Frontal cortex (tissue), 4 donors: Measurements from ENCODE around the gene CTNNB1. TPM values are rescaled to one million over a fixed set of nuclear protein-coding genes. Genes with fewer than 3 reads are reported as not detected.

Source experiments
- DNase-seq, 2 donors: peaks; one replicate each; pipeline ENCODE4 v3.0.0; 2012; ENCODE audit warnings: low spot score in 2 of 2
- FAIRE-seq: peaks from 2 replicates; lab custom pipeline; 2012; peaks lifted over from hg19 to GRCh38; lab: Jason Lieb, UNC
- total RNA-seq: library from RNA; depleted of rRNA; stranded (reverse); fragments of >200 nt; gene quantifications from one replicate; pipeline ENCODE4 v1.2.3, GENCODE V29; 2014
- donor health status: control.
- donor health status: control.
- donor health status: control.

The CTNNB1 gene
- total RNA-seq, 1 donor from 2014 or later = 962 TPM

DNA sequence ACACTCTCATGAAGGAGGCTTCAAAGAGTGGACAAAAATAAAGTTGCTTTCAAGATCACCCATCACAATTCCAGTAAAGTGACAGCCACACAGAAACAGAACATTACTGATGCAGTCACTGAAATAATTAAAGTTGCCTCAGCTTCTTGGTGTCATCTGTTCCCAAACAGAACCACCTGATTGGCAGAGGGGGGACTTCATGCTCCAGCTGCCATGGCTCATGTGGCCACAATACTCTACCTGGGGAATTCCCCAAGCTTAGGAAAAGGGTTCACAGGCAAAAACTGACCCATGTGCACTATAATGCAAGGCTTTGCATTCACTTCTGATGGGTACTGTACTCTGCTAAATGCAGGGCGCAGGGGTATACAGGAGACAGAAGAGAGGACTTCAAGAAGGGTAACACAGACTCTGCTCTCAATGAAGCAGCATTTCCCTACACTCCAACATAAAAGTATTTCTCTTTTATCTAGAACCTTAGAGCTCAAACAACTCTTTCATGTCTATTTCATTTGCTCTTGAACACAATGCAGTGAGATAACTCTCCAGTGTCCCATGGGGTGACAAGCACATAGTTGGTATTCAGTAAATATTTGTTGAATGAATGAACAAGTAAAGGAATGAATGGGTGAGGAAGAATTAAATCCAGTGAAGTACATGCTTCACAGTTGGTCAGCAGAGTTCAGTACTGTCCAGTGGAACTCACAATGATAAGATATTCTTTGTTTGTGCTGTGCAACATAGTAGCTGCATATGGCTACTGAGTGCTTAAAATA is 8.6 kb upstream of the CTNNB1 start:
- FAIRE-seq (no peak), DNase-seq (no peak)

DNA sequence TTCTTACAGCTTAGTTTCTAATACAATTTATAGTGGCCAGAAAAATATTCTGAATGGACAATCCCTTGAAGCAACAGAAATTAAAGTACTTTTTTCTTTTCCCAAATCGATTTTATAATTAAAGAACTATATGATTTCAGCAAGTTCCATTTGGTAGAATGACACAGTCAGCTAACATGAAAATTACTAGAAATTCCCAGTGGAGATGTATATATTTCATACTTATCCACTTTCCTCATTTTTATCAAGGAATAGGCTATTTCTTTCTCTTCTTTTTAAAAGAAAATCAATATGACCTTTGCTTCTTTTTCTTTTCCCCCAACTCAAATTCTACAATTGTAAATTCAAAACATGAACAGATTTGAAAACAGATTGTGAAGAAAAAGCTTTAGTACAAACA is 6.4 kb upstream of the CTNNB1 start:
- FAIRE-seq (no peak), DNase-seq (no peak)

DNA sequence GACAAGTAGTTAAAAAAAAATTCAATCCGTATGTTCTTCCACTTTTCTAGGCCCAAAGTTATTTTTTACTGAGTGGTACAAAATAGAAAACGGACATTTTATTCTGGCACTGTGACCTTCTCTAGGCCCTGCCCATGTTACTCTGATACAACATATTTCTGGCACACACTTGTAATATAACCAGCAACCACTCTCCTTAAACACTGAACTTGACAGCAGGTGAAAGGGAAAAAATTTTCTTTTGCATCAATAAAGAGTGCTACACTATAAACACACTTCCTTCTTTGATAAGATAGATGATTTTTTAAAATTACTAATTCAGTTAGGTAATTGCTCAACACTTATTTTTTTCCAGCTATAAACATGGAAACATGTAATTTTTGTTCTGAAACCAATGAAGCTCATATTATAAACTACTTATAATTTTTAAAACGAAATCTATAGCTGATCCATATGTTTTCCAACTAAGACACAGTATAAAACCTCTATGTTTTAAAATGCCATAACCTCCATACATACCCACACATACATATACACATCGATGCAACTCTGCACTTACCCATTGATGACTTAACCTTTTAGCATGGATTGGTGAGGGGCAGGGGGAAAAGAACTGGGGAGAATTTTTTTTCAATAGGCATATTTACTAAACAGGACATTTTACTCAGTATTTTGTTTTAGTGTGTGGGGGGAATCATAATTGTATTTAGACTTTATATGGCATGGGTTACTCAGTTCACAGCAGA is 5.3 kb upstream of the CTNNB1 start:
- no peak for FAIRE-seq
- DNase-seq = no peak

DNA sequence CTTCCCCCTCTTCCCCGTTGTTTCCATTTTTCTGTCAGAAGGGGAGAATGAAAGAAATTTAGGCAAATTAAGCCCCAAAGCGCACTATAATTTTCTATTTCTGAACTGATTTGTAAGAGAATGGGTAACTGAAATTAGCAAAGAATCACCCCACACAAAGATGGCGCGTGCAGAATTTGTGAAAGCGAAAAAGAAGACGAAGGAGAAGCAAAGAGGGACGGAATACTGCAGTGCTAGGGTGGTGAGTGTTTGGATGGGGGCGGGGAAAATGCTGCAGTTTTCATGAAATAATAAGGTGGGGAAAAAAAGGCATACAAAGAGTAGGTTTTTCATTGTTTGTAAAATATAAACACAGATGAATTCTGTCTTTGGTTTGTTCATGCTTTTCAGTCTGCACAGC is 4.6 kb upstream of the CTNNB1 start:
- DNase-seq (no peak), FAIRE-seq (no peak)

DNA sequence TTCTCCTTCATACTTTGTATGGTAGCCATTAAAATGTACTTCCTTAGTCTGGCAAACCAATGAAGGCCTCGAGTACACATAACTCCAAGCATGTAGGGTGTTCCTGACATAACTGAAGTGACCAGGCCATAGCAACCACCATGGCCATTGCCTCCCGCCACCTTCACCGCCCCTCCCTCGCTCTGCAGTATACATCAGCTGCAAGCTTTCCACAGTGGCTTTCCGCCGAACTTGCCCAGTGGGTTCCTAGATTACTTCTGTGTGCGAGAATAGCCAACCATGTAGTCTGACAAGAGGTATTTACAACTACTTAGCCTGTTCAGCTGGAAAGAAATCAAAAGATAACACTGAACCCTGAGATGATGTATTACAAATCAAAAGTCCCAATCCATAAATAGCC is 3.4 kb upstream of the CTNNB1 start:
- DNase-seq = no peak
- no peak for FAIRE-seq

DNA sequence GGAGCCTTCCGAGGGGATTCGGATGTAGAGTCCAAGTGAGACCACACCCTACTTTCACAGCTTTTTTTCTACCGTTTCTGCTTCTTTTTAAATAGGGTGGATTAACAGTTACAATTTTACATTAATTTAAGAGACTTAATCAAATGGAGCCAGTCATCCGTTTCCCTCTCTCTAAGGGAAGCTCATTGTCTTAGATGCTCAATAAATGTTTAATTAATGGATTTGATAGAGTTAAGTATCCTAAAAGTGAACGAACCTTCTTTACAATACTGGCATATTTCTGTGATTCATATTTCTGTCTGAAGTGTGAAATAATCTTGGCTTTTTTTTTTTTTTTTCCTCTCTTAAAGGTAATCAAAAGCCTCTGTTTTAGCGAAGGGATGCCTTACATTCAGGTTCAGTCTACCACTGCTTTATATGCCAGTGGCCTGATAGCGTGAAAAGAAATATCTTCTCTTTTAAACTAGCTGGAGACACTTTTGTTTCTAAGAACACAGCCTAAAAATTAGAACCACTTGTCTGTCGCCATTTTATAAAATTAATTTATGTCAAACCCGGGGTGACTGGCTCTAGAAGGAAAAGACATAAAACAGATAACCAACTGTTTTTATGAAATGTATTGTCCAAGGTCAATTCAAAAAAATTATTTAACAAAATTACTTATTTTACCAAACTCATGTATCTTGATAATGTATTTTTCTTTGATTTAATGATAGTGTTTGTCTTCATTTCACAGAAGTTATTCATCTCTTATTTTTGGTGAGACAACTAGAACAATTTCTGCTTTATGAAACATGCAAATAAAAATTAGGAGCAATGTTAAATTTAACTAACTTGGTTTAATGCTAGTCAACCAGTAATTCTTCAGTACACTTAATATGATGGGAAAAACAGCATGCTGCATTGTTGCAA is 2.5 kb upstream of the CTNNB1 start:
- no peak for FAIRE-seq
- DNase-seq = no peak

DNA sequence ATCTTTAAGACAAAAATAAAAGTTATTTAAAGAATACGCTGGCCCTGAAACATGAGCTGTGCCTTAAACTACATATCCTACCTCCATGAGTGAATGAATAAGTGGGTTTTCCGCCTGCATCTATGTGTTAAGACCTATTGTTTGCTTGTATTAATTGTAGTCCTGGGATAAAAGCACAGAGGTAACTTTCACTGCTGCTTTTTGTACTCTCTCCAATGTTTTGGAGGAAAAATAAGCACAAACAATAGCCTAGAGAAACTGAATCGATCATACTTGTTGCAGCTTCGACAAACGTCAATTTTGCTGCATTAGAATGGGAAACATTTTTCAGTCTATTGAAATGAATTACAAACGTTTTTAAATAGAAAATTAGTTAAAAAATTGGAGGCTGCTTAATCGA is 1.3 kb upstream of the CTNNB1 start:
- no peak for FAIRE-seq
- DNase-seq = no peak

DNA sequence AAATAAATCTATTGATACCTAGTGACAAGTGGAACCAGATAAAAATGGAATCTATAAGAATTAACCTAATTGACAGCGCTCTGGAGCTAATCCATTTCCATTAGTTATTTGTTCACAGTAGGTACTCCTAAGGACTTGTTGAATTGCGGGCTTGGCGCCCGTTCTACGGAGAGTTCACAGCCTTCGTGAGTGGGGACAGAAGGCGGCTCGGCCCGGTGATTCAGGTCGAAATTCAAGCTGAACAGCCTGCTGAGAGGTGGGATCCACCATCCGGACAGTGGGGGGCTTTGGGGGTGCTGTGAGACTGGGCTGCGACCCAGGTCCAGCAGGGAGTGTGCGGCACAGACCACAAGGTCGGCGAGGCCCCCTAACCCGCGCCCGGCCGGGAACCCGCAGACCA is 779 bp upstream of the CTNNB1 start:
- DNase-seq = peak in 1 of 2 donors; percentile 19

DNA sequence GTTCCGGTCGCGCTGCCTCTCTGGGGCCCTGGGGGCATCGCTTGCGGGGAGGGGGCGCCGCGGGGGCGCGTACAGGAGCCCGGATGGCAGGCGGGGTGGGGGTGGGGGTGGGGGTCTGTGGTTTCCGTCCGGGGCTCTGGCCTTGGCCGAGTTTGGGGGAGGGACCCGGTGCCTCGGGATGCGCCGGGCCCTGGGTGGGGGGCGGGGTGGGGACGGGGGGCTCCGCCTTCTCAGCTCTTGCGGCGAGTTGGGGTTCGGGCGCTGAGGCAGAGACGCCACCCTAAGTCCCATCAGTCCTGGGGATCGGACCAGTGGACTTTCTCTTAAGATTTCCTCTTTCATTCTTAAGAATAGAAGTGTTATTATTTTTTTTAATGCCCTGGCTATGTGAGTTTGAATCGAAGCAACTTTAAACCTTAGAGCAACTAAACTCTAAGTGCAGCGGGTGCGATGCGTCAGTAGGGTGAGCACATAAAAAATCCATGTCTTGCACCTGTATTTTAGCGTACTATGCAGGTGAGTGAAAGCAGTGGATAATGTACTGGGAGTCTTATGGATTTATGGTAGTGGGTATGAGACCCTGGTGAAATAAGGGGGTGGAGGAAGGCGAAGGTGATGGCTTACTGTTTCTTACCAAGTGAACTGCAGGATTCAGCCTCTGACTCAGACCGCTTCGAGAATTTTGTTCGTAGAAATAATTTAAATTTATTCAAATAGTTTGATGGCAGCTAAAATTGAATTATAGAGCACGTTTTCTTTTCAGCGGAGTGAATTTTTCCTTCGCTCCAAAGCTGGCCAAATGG is 762 bp downstream of the CTNNB1 start:
- peak; percentile 32 to 64 for DNase-seq
- no peak for FAIRE-seq

More for the DNA sequence above, 779 bp upstream of the CTNNB1 start:
- FAIRE-seq = no peak

DNA sequence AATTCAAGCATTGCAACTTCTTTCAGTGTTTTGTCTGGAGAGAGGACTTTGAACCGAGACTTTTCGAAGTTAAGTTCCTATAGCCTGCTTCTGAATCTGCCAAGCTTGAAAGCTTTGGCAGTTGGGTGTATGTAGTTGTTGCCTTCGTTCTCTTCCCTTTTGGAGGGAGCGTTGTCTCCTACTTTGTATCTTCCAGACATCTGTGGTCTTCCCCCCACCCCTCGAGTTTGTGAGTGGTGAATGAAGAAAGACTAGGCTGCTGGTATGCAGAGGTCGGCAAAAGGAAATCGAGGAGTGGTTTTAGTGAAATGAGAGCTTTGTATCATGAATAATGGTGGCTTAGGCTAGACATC is 1.3 kb downstream of the CTNNB1 start:
- DNase-seq = peak; percentile 10 to 16
- FAIRE-seq = no peak

DNA sequence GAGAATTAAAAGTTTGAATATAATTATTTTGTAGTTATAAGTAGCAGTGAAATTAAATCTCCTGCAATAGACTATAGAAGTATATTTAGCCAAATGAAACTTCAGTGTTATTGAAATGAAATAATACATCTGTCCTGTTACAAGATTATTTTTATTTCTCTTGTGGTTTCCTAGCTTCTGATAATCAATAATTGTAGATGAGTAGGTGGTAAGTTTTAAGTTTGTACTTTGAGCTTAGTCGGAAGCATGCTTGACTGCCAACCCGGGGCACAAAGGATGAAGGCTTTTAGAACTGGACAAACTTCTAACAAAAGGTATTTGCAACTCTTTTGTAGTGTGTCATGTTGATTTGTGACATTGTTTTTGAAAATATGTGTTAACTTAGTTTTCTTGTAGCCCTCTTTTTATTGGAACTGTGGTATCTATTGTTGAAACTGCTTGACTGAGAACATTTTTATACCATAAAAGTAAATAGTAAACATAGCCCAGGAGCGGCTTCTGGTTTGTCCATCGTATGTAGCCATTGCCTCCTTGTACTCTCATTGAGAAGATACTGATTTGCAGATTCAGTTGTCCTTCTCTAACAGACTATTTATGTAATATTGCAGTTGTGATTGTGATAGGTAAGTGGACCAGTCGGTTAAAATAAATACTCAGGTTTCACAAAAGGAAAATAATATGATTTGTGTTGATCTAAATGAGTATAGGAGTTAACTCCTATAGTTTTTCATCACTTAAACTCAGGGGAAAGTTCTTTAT is 2.9 kb downstream of the CTNNB1 start:
- DNase-seq (no peak), FAIRE-seq (no peak)

DNA sequence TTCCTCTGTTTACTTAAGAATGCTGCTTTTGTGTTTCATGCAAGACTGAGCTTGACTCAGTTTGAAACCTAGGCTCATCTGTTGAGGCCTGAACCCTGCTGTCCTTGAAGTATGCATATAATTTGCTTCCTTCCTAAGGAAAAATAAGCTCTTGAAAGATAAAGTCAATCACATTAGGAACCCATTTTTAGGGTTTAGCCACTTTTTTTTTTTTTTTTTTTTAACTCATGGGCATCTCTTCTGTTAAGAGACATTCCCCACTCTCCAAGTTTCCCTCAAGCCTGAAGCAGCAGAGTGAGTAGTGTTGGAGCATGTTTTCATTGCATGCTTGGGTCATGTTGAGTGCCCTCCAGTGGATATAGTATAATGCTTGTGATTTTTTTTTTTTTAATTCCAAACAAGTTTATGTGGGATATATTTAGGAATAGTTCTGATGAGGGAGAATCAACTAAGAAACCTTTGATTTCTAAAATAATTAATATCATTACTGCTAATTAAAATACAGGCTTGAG is 3.6 kb downstream of the CTNNB1 start:
- DNase-seq (peak in 1 of 2 donors; percentile 22), FAIRE-seq (peak; percentile 55)

DNA sequence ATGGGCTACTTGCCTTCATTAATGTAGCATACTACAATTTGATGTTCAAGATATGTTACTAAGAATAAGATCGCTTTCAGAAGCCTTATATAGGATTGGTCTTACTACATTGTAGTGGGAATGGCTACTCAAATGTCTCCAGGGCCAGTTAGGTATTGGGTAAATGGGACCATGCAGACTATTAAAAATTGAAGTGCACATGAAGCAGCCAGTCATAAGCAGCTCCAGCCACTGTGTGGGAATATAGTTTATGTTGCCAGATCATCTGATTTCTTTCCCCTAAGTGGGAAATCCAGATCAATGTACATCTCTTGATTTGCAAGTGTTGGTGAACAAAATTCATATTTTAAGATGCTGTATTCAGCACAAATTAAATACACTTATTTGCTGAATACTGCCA is 5.1 kb downstream of the CTNNB1 start:
- FAIRE-seq (no peak), DNase-seq (no peak)

DNA sequence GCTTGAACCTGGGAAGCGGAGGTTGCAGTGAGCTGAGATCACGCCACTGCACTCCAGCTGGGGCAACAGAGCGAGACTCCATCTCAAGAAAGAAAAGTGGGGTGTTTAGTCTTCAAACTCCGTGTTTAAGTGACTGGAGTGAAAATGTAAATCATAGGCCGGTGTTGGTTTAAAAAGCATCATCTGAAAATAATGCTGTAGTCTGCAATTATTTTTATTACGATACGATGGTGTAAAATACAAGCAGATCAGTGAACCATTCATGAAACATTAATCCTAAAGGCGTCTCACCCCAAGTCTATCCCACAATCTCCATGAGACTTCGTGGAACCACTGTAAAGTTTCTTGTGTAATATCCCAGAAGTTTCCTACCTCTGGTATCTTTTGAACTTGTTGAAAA is 6.3 kb downstream of the CTNNB1 start:
- FAIRE-seq = no peak
- no peak for DNase-seq

DNA sequence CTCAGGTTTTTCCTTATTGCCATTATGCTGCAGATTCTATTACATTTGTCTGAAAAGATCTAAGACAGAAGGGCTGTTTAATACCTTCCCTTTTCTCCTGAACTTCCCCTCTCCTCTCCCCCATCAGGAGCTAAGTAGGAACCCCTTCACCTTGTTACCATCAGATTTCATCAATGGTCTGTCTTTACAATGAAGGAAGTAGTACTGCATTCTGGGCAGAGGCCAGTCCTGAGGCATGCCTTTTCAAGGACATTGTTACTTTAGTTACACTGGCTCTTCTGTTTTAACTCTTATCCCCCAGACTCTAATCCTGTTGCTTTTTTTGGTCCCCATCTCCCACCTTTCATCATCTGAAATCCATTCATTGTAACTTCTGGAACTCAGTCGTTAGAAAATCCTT is 8.1 kb downstream of the CTNNB1 start:
- DNase-seq = no peak
- FAIRE-seq = no peak

DNA sequence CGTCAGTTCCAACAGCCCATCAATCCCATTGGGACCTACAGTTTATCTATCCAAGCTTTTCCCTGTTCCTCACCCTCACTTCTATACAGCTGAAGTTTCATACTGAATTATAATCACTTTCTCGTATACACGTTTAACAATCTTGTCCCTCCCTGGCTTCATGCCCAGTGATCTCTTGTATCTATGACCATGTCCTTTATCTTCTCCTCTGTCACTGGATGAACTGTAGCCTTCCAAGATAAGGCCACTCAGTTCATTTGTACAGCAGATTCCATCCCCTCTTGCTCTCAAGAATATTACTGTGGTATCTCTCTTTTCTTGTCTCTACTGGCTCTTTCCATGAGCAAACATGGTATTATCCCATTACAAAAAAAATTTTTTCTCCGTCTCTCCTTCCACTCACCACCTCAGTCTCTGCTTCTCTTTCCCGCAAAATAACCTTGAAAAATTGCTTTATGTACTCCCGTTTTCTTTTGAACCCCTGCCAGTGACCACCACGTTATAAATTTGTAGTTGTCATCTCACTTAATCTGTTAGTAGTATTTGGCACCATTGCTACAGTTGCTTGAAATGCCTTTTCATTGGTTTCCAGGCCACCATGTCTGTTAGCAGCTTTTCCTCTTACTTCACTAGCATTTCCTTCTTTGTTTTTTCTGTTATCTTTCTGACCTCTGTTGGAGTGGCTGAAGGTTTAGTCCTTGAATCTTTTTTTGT is 9.4 kb downstream of the CTNNB1 start:
- DNase-seq (no peak), FAIRE-seq (no peak)

DNA sequence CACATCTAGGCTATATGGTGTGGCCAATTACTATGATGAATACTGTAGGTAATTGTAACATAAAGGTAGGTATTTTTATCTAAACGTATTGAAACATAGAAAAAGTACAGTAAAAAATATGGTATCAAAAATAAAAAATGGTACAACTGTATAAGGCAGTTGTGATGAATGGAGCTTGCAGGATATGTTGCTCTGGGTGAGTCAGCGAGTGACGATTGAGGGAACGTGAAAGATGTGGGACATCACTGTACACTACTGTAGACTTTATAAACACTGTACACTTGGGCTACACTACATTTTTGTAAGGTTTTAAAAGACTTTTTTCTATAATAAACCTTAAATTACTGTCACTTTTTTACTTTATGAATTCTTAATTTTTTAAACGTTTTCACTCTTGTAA is 10.3 kb downstream of the CTNNB1 start:
- no peak for DNase-seq
- FAIRE-seq = no peak

DNA sequence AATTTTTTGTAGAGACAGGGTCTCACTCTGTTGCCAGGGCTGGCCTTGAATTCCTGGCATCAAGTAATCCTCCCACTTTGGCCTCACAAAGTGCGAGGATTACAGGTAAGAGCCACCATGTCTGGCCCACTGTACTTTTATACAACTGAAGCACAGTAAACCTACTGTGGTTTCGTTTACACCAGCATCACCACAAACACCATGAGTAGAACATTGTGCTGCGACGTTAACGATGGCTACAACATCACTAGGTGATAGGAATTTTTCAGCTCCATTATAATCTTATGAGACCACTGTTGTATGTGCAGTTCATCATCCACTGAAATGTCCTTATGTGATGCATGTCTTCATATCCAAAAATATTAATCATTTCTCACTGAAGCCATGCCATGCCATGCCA is 11.7 kb downstream of the CTNNB1 start:
- FAIRE-seq = no peak

More for the DNA sequence above, 11.7 kb downstream of the CTNNB1 start:
- no peak for DNase-seq
